Calu3 (cell line): ENCODE data around the gene COX4I2. TPM values are rescaled to one million over a fixed set of nuclear protein-coding genes. Genes with fewer than 3 reads are reported as not detected.
"Not testable (repeated sequence)": the region's sequence is repeated elsewhere in the genome, so short reads cannot be mapped to it uniquely, and the experiment has no call there.

Experiments
- BruUV-seq: library from RNA; stranded (reverse); fragments of 400-500 nt; replicated peaks from 2 replicates; lab custom pipeline; 2021; lab: Mats Ljungman, UMichigan
- CTCF ChIA-PET: fragments of 300-600 bp; sonication (Branson Sonifier 250); formaldehyde crosslinking; loops from one replicate; lab custom pipeline; 2022; ENCODE audit warnings: antibody characterized with exemption; lab: Charles Lee
- DNase-seq: peaks from one replicate; pipeline ENCODE4 v3.0.0; 2022
- H3K27ac Mint-ChIP-seq: one replicate; pipeline ENCODE4 v1.8.0; 2022; ENCODE audit warnings: mixed read lengths; ENCODE audit not compliant: unreplicated experiment
- H3K27me3 Mint-ChIP-seq: one replicate; pipeline ENCODE4 v1.8.0; 2022; ENCODE audit warnings: mixed read lengths; ENCODE audit not compliant: unreplicated experiment
- H3K36me3 Mint-ChIP-seq: one replicate; pipeline ENCODE4 v1.8.0; 2022; ENCODE audit warnings: mild to moderate bottlenecking, moderate library complexity, mixed read lengths; ENCODE audit not compliant: insufficient read depth, unreplicated experiment
- H3K4me1 Mint-ChIP-seq: one replicate; pipeline ENCODE4 v1.8.0; 2022; ENCODE audit warnings: mild to moderate bottlenecking, low read depth, mixed read lengths; ENCODE audit not compliant: unreplicated experiment
- H3K4me3 Mint-ChIP-seq: one replicate; pipeline ENCODE4 v1.8.0; 2022; ENCODE audit warnings: mild to moderate bottlenecking, low read depth, moderate library complexity, mixed read lengths; ENCODE audit not compliant: unreplicated experiment
- H3K9me3 Mint-ChIP-seq: one replicate; pipeline ENCODE4 v1.8.0; 2022; ENCODE audit warnings: low read depth, mixed read lengths; ENCODE audit not compliant: unreplicated experiment
- CTCF ChIP-seq: fragments of 200-600 bp; IDR thresholded peaks from one replicate; pipeline ENCODE4 v1.8.0; 2022; ENCODE audit warnings: antibody characterized with exemption; ENCODE audit not compliant: unreplicated experiment
- intact Hi-C: fragments of 100-400 bp; cut with micrococcal nuclease; formaldehyde crosslinking; loops from one replicate; pipeline ENCODE4 v1.10.0; 2022; ENCODE audit not compliant: unreplicated experiment
- total RNA-seq: library from RNA; stranded (reverse); gene quantifications from 2 replicates; pipeline ENCODE4 v1.2.3, GENCODE V29; 2022

COX4I2 gene
- total RNA-seq, 1 experiment from 2014 or later = not detected

GRCh38 chr20:31644701-31645100 is 7.0 kb downstream of the COX4I2 start:
- CTCF ChIA-PET = interaction anchor here (0.7 to 1.0 kb wide), 2 partner anchors 17 to 19 kb away, joined by 3 to 9 read pairs; no protein-coding TSS in a partner anchor
- H3K9me3 Mint-ChIP-seq = no peaks in the 10 kb centered on the region
- no peaks in the 10 kb centered on the region for H3K4me1 Mint-ChIP-seq
- TF ChIP-seq CTCF = no peak
- no peak overlapping the region for H3K27ac Mint-ChIP-seq
- intact Hi-C loops = no loop called here
- peaks cover 12% of the 10 kb centered on the region for H3K27me3 Mint-ChIP-seq
- no TSS peak for BruUV-seq
- DNase-seq = no peak
- H3K36me3 Mint-ChIP-seq = no peaks in the 10 kb centered on the region
- no peak overlapping the region for H3K4me3 Mint-ChIP-seq

- H3K36me3 Mint-ChIP-seq, H3K4me1 Mint-ChIP-seq, H3K27ac Mint-ChIP-seq, H3K9me3 Mint-ChIP-seq, H3K4me3 Mint-ChIP-seq, DNase-seq, intact Hi-C loops, BruUV-seq: not testable (repeated sequence)
- CTCF ChIA-PET = interaction anchor here (0.6 to 1.3 kb wide), 4 partner anchors 14 to 78 kb away, joined by 3 to 6 read pairs (median 4); no protein-coding TSS in a partner anchor
- peaks cover 15% of the 10 kb centered on the region for H3K27me3 Mint-ChIP-seq
These were observed 10.4 kb downstream of the COX4I2 start for GRCh38 chr20:31648104-31648503.

GRCh38 chr20:31652917-31653396 is 15.2 kb downstream of the COX4I2 start:
- Mint-ChIP-seq H3K4me1 (no peaks in the 10 kb centered on the region), H3K4me3 (no peak overlapping the region), H3K27me3 (peaks cover 15% of the 10 kb centered on the region), H3K9me3 (no peaks in the 10 kb centered on the region), H3K27ac (no peak overlapping the region), H3K36me3 (peaks cover 14% of the 10 kb centered on the region)
- CTCF ChIA-PET = no interaction called here
- no TSS peak for BruUV-seq
- no peak for DNase-seq
- intact Hi-C loops = no loop called here
- no peak for TF ChIP-seq CTCF

- Mint-ChIP-seq H3K4me3 (no peak overlapping the region), H3K36me3 (peaks cover 14% of the 10 kb centered on the region), H3K27ac (no peak overlapping the region), H3K27me3 (peaks cover 15% of the 10 kb centered on the region), H3K9me3 (no peaks in the 10 kb centered on the region), H3K4me1 (no peaks in the 10 kb centered on the region)
- intact Hi-C loops = no loop called here
- DNase-seq = no peak
- CTCF ChIA-PET = interaction anchor here (0.6 kb wide), 1 partner anchor 21 kb away, joined by 3 read pairs; no protein-coding TSS in a partner anchor
- TF ChIP-seq CTCF = no peak
- no TSS peak for BruUV-seq
These were observed 15.8 kb downstream of the COX4I2 start for GRCh38 chr20:31653561-31653960.

GRCh38 chr20:31654534-31654933 is 16.8 kb downstream of the COX4I2 start:
- peaks cover 15% of the 10 kb centered on the region for H3K27me3 Mint-ChIP-seq
- H3K36me3 Mint-ChIP-seq = peaks cover 18% of the 10 kb centered on the region
- H3K27ac Mint-ChIP-seq = peak overlapping the region; percentile 16
- CTCF ChIA-PET = interaction anchor here (0.6 kb wide), 1 partner anchor 55 kb away, joined by 3 read pairs; no protein-coding TSS in a partner anchor
- no TSS peak for BruUV-seq
- intact Hi-C loops = no loop called here
- no peaks in the 10 kb centered on the region for H3K4me1 Mint-ChIP-seq
- no peak for DNase-seq
- no peak overlapping the region for H3K4me3 Mint-ChIP-seq
- no peaks in the 10 kb centered on the region for H3K9me3 Mint-ChIP-seq
- TF ChIP-seq CTCF = no peak
